HG02885 (cell line): ENCODE data around the gene RAB25.
"Not testable (repeated sequence)": the region's sequence is repeated elsewhere in the genome, so short reads cannot be mapped to it uniquely, and the experiment has no call there.

Experiments used
- ATAC-seq: cut with Tn5 transposase; IDR thresholded peaks from one replicate; pipeline ENCODE4 v1.9.1; 2021; ENCODE audit warnings: mild to moderate bottlenecking; ENCODE audit not compliant: unreplicated experiment, poor library complexity

The RAB25 gene

GRCh38 chr1:156060937-156061636 lies at the start of gene RAB25:
Gene RAB25, plus strand, starts transcription at chr1:156061160. Its CDS starts 241 bp downstream, at chr1:156061401.
- no peak for ATAC-seq

- no peak for ATAC-seq
Measured at GRCh38 chr1:156012051-156012817, 48.7 kb upstream of the RAB25 start.

GRCh38 chr1:156014829-156015228 lies 46.1 kb upstream of the RAB25 start:
- no peak for ATAC-seq

GRCh38 chr1:156019946-156020292 lies 41.0 kb upstream of the RAB25 start:
- ATAC-seq, result no peak

- ATAC-seq, result peak; percentile 98
Measured at GRCh38 chr1:156020293-156021092, 40.5 kb upstream of the RAB25 start, which contains the start of gene SSR2. Gene SSR2, minus strand, starts transcription at chr1:156020951. Its CDS starts 784 bp downstream, at chr1:156020167.

- no peak for ATAC-seq
Measured at GRCh38 chr1:156021093-156021428, 39.9 kb upstream of the RAB25 start.

GRCh38 chr1:156021954-156022353 lies 39.0 kb upstream of the RAB25 start:
- no peak for ATAC-seq

GRCh38 chr1:156024801-156025200 lies 36.2 kb upstream of the RAB25 start:
- ATAC-seq, result no peak

GRCh38 chr1:156025876-156026275 lies 35.1 kb upstream of the RAB25 start:
- ATAC-seq, result no peak

GRCh38 chr1:156026588-156026987 lies 34.4 kb upstream of the RAB25 start:
- no peak for ATAC-seq

GRCh38 chr1:156033011-156033410 lies 27.9 kb upstream of the RAB25 start:
- ATAC-seq, result no peak

- ATAC-seq, result not testable (repeated sequence)
Measured at GRCh38 chr1:156034991-156035390, 26.0 kb upstream of the RAB25 start.

GRCh38 chr1:156042828-156043227 lies 18.1 kb upstream of the RAB25 start:
- ATAC-seq, result no peak

- ATAC-seq, result no peak
Measured at GRCh38 chr1:156045076-156045475, 15.9 kb upstream of the RAB25 start.

- ATAC-seq, result no peak
Measured at GRCh38 chr1:156048663-156049258, 12.2 kb upstream of the RAB25 start.

- no peak for ATAC-seq
Measured at GRCh38 chr1:156050376-156050775, 10.6 kb upstream of the RAB25 start.

GRCh38 chr1:156051011-156051725 lies 9.8 kb upstream of the RAB25 start:
- no peak for ATAC-seq

- peak; percentile 34 for ATAC-seq
Measured at GRCh38 chr1:156052862-156053767, 7.8 kb upstream of the RAB25 start.
